ENCODE data around the gene TMEM259.
A peak's percentile ranks its signal among the peaks of the same experiment; 100 is the strongest.

The TMEM259 gene

DNA sequence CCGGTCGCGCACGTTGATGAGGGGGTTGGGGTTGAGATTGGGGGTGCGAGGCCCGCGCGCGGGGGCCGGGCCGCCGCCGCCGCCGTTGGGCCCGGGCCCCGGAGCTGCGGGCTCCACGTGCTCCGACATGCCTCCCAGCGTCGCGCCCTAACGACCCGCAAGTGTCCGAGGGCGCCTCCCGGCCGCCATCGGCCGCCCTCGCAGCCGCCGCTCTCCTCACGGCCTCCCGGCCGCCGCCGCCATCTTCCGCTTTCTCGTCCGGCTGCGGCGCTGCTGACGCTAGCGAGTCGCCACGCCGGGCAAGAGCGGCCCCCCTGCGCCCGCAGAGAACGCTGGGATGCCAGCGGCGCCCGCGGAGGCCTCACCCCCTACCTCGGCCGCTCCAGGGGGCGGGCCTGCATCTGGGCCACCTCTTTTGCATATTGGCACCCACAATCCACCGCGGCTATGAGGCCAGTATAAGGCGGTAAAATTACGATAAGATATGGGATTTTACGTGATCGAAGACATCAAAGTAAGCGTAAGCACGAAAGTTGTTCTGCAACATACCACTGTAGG lies at the start of gene TMEM259:
TMEM259 (minus strand) TSS at position 256 of the 558 bp plus-strand sequence; CDS start at position 129, 127 bp downstream.
- H3K4me3 ChIP-seq (ENCODE audit: low read depth, low read length) = peak within 1 kb of the TSS; percentile 92
- TF ChIP-seq, protein P1, sequence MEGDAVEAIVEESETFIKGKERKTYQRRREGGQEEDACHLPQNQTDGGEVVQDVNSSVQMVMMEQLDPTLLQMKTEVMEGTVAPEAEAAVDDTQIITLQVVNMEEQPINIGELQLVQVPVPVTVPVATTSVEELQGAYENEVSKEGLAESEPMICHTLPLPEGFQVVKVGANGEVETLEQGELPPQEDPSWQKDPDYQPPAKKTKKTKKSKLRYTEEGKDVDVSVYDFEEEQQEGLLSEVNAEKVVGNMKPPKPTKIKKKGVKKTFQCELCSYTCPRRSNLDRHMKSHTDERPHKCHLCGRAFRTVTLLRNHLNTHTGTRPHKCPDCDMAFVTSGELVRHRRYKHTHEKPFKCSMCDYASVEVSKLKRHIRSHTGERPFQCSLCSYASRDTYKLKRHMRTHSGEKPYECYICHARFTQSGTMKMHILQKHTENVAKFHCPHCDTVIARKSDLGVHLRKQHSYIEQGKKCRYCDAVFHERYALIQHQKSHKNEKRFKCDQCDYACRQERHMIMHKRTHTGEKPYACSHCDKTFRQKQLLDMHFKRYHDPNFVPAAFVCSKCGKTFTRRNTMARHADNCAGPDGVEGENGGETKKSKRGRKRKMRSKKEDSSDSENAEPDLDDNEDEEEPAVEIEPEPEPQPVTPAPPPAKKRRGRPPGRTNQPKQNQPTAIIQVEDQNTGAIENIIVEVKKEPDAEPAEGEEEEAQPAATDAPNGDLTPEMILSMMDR (IDR thresholded peaks at IDR 0.05; ENCODE audit: borderline replicate concordance, insufficient read depth, low read depth, low read length) = no peak

DNA sequence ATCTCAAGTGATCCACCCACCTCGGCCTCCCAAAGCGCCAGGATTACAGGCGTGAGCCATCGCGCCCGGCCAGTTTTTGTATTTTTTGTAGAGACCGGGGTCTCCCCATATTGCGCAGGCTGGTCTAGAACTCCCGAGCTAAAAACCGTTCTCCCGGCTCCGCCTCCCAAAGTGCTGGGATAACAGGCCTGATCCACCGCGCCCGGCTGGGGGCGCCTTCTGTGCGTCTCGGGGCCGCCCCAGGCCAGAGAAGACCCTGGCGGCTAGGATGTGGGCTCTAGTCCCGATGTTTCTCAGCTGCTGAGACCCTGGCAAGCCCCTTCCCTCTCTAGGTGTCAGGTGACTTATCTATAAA lies 49.6 kb upstream of the TMEM259 start:
- H3K4me3 ChIP-seq (ENCODE audit: low read depth, low read length) = no peak overlapping the region
- TF ChIP-seq, protein P1 (IDR thresholded peaks at IDR 0.05; ENCODE audit: borderline replicate concordance, insufficient read depth, low read depth, low read length) = no peak

DNA sequence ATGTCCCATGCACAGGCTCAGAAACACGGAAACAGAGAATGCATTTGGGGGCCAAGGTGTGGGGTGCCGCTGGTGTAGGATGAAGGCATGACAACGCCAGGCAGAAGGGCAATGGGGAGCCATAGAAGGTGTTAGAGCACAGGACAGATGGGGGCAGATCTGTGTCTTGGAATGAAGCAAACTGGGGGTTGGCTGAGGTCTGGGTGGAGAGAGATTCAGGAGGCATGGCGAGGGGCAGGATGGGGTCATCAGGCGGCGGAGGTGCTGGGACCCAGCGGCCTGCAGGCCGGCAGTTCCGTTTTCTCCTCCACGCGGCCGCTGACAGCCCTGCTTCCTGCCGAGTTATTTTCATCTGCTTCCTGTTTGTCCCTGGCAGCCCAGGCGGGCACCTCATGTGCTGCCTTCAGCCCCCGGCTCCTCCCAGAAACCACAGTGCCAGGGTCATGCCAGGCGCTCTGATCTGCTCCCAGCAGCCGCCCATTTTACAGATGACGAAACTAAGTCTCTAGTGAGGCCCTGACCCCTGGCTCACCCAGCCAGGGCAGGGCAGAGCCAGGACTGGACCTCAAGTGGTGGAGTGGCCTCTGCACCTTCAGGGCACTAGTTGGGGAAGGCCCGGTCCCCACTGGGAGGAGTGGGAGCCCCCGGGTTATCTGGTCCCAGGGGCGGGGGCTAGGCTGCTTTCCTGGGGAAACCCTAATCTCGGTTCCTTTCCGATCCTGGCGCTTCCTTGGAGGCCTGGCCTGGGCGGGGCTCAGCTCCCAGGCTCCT lies 48.3 kb upstream of the TMEM259 start:
- TF ChIP-seq, protein P1 (IDR thresholded peaks at IDR 0.05; ENCODE audit: borderline replicate concordance, insufficient read depth, low read depth, low read length) = 0 out of 2 replicates have a peak, but pooled peaks have one; percentile 14
- peak overlapping the region; percentile 91 for H3K4me3 ChIP-seq (ENCODE audit: low read depth, low read length)

DNA sequence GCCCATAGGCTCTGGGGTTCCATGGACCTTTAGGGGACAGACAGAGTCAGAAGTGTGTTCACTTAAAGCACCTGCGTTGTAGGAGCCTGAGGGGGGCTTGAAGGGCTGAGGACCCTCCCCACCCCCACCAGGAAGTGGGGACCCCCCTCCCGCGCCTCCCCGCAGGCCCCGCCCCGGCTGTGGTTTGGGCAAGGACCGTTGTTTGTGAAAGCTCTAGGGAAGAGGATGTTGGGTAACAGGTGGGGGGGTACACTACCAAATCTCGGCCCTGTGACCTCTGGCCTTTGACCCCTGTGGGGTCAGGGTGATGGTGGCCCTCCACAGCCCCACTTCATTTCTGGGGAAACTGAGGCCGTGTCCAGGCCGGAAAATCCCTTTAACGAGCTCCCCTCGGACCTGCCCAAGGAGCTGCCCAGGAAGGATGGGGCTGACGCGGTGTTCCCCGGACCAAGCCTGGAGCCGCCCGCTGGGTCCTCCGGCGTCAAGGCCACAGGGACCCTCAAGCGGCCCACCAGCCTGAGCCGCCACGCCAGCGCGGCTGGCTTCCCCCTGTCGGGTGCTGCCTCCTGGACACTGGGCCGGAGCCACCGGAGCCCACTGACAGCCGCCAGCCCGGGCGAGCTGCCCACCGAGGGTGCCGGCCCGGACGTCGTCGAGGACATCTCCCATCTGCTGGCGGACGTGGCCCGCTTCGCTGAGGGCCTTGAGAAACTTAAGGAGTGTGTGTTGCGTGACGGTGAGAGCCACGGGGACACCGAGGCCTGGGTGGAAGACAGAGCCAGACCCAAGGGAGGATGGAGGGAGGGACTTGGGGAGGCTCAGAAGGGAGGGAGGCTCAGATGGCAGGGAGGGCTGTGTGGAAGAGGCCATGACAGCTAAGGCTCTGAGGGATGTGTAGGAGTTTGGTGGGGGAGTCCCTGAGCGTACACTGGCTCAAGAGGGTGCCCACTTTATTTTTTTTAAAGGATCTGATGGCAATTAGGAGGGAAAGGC lies 47.4 kb upstream of the TMEM259 start:
- H3K4me3 ChIP-seq (ENCODE audit: low read depth, low read length) = peak overlapping the region; percentile 91
- TF ChIP-seq, protein P1 (IDR thresholded peaks at IDR 0.05; ENCODE audit: borderline replicate concordance, insufficient read depth, low read depth, low read length) = no peak

DNA sequence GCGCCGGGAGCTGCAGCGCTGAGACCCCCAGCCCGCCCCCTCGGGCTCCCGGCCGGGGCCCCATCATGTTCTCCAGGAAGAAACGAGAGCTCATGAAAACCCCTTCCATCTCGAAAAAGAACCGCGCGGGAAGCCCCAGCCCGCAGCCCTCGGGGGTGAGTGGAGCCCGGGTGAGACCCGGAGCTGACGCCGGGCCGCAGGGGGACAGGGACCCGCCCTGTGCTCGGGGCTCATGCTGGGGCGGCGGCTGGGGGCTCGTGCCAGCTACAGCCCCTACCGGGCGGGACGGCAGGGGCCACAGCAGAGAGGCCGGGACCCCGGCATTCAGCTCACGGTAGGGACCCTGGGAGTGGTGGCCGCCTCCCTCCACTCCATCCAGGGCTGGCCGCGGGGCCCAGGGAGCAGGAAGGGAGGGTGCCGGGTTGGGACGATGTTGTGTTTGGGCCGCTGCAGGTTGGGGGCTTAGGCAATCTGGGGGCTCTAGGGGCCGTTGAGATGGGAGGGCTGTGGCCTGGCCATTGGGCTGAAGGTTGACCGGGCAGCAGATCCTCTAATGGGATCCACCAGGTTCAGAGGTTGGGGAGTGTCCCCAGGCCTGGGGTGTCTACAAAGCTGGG lies 46.5 kb upstream of the TMEM259 start:
- TF ChIP-seq, protein P1 (IDR thresholded peaks at IDR 0.05; ENCODE audit: borderline replicate concordance, insufficient read depth, low read depth, low read length) = no peak
- peak overlapping the region; percentile 91 for H3K4me3 ChIP-seq (ENCODE audit: low read depth, low read length)

DNA sequence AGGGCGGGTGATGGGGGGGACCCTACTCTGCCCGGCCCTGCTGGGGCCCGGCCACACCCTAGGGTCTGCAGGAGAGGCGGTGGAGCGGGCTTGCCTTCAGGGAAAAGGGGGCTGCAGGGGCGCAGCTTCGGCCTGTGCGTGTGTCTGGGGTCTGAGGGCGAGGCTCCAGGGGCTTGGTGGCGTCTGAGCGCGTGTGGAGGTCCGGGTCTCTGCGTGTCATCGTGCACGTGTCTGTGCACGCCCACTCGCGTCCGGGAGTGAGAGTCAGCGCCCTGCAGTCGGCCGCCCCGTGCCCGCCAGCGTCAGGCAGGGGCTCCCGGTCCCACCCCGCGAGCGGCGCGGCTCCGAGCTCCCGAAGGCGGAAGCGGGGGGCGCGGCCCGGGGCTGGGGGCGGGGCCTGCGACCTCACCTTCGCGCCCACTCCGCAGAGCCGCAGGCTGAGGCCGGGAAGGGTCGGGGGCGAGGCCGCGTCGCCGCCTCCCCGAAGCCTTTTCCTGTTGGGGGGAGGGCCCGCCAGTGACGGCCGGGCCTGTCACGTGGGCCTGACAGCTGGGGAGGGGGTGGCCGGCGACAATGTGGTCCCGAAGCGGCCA lies 45.9 kb upstream of the TMEM259 start, which contains the start of gene ARHGAP45:
ARHGAP45 (plus strand) TSS at position 420 of the 593 bp plus-strand sequence. CDS start 239 bp downstream, outside the sequence.
- TF ChIP-seq, protein P1 (IDR thresholded peaks at IDR 0.05; ENCODE audit: borderline replicate concordance, insufficient read depth, low read depth, low read length) = no peak
- peak within 1 kb of the TSS; percentile 91 for H3K4me3 ChIP-seq (ENCODE audit: low read depth, low read length)
